ENCODE data around the gene CBARP. TPM values are rescaled to one million over a fixed set of nuclear protein-coding genes. Genes with fewer than 3 reads are reported as not detected.

CBARP gene
- total RNA-seq, 3 donors from 2014 or later: 0.29 to 1.2 (median 0.39) TPM

GRCh38 chr19:1267477-1268225 is 29.8 kb upstream of the CBARP start:
- intact Hi-C loops (cut with DNase I, micrococcal nuclease): loop anchor here in 1 of 2 donors (2.0 kb wide), 1 partner anchor 25 kb away; no protein-coding TSS in a partner anchor
- TF ChIP-seq CTCF (IDR thresholded peaks at IDR 0.05): no peak
- Histone ChIP-seq H3K9me3 (no peaks in the 10 kb centered on the region), H3K4me3 (no peak overlapping the region), H3K4me1 (ENCODE audit: low read depth) (peaks cover 69% of the 10 kb centered on the region), H3K36me3 (ENCODE audit: low read depth) (peaks cover 2% of the 10 kb centered on the region)
- DNase-seq: peak in 1 of 3 donors; percentile 57
- ATAC-seq: no peak

GRCh38 chr19:1266916-1267476 is 29.2 kb upstream of the CBARP start:
- ATAC-seq: peak; percentile 49
- Histone ChIP-seq H3K4me1 (ENCODE audit: low read depth) (peaks cover 69% of the 10 kb centered on the region), H3K36me3 (ENCODE audit: low read depth) (no peaks in the 10 kb centered on the region), H3K4me3 (peak overlapping the region; percentile 13), H3K9me3 (no peaks in the 10 kb centered on the region)
- peak; percentile 83 to 91 (median 87) for DNase-seq
- intact Hi-C loops (cut with DNase I, micrococcal nuclease): loop anchor here in 1 of 2 donors (2.0 kb wide), 1 partner anchor 24 kb away; no protein-coding TSS in a partner anchor
- peak; percentile 86 for TF ChIP-seq CTCF (IDR thresholded peaks at IDR 0.05)

GRCh38 chr19:1266129-1266915 is 28.5 kb upstream of the CBARP start:
- TF ChIP-seq CTCF (IDR thresholded peaks at IDR 0.05): no peak
- Histone ChIP-seq H3K4me1 (ENCODE audit: low read depth) (peaks cover 69% of the 10 kb centered on the region), H3K36me3 (ENCODE audit: low read depth) (no peaks in the 10 kb centered on the region), H3K4me3 (peak overlapping the region; percentile 13), H3K9me3 (no peaks in the 10 kb centered on the region)
- peak; percentile 93 to 96 (median 96) for DNase-seq
- intact Hi-C loops (cut with DNase I, micrococcal nuclease): loop anchor here in 1 of 2 donors (2.0 kb wide), 1 partner anchor 24 kb away; no protein-coding TSS in a partner anchor
- ATAC-seq: peak; percentile 59

- intact Hi-C loops (cut with DNase I, micrococcal nuclease): loop anchor here in 1 of 2 donors (2.0 kb wide), 1 partner anchor 23 kb away; no protein-coding TSS in a partner anchor
- Histone ChIP-seq H3K9me3 (no peaks in the 10 kb centered on the region), H3K4me3 (no peak overlapping the region), H3K36me3 (ENCODE audit: low read depth) (no peaks in the 10 kb centered on the region), H3K4me1 (ENCODE audit: low read depth) (peaks cover 63% of the 10 kb centered on the region)
- ATAC-seq (no peak), DNase-seq (peak; percentile 57 to 91 (median 75))
- TF ChIP-seq CTCF (IDR thresholded peaks at IDR 0.05): no peak
These were observed 27.9 kb upstream of the CBARP start for GRCh38 chr19:1265615-1266128.
